GM12864 (cell line): ENCODE measurements around the gene CINP.
"Not testable (repeated sequence)": the region's sequence is repeated elsewhere in the genome, so short reads cannot be mapped to it uniquely, and the experiment has no call there.

Experiments used
- DNase-seq: peaks from one replicate; pipeline ENCODE4 v3.0.0-alpha.2; 2011; ENCODE audit warnings: low read depth
- H3K4me3 ChIP-seq: 2 replicates; pipeline ENCODE4 v1.5.1; 2011; ENCODE audit warnings: mild to moderate bottlenecking, low read depth, low read length, control low read depth
- TF ChIP-seq, protein P1 (sequence below): IDR thresholded peaks from 2 replicates; pipeline ENCODE4 v1.5.1; 2011; ENCODE audit warnings: low read depth, mild to moderate bottlenecking, moderate library complexity, low read length, control low read depth, inconsistent platforms; ENCODE audit errors: missing control alignments

Gene CINP

DNA sequence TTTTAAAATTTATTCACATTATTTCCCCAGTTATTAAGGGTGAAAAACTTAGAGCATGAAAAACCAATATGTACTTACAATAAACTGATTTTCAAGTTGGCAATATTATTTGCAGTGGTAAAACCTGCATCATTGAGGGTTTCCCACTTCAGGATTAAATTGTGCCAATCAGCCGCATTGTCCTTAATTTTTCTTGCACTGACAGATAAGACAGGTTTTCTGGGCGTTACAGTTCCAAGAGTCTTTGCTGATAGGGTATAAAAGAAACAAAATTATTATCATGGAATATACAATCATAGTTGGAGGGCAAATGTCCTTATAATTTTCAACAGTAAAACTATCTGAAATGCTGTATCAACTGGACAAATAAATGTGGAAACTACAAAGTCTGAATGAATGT lies 3.3 kb downstream of the CINP start:
- TF ChIP-seq, protein P1, sequence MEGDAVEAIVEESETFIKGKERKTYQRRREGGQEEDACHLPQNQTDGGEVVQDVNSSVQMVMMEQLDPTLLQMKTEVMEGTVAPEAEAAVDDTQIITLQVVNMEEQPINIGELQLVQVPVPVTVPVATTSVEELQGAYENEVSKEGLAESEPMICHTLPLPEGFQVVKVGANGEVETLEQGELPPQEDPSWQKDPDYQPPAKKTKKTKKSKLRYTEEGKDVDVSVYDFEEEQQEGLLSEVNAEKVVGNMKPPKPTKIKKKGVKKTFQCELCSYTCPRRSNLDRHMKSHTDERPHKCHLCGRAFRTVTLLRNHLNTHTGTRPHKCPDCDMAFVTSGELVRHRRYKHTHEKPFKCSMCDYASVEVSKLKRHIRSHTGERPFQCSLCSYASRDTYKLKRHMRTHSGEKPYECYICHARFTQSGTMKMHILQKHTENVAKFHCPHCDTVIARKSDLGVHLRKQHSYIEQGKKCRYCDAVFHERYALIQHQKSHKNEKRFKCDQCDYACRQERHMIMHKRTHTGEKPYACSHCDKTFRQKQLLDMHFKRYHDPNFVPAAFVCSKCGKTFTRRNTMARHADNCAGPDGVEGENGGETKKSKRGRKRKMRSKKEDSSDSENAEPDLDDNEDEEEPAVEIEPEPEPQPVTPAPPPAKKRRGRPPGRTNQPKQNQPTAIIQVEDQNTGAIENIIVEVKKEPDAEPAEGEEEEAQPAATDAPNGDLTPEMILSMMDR, result no peak
- H3K4me3 ChIP-seq, result no peak overlapping the region
- DNase-seq, result no peak

DNA sequence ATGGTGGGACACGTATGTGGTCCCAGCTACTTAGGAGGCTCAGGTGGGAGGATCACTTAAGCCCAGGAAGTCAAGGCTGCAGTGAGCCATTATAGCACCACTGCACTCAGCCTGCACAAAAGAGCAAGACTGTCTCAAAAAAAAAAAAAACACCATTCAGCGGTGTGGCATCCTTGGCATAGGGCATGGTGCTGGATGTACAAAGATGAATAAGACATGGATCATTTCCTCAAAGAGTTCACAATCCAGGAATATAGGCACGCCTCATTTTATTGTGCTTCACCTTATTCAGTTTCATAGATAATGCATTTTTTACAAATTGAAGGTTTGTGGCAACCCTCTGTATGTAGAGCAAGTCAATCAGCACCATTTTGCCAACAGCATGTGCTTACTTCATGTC lies 6.4 kb downstream of the CINP start:
- no peak for DNase-seq
- TF ChIP-seq, protein P1, result no peak
- H3K4me3 ChIP-seq, result no peak overlapping the region

DNA sequence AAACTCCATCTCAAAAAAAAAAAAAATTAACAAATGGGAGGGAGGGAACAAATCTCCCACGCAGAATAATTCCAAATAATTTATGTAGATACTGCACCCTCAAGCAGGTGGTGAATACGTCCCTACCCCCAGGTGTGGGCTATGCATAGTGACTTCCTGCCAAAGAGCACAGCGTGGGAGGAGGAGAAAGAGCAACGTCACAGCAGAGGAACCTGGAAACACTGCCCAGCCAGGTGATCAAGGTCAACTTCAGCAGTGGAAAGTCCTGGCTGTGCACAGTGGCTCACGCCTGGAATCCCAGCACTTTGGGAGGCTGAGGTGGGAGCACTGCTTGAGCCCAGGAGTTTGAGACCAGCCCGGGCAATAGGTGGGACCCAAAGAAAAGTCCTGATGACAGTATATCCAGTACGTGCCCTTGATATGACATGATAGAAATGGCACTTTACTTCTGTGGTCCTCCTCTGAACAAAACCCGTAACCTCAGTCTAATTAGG lies 9.5 kb downstream of the CINP start:
- DNase-seq, result no peak
- no peak overlapping the region for H3K4me3 ChIP-seq
- TF ChIP-seq, protein P1, result no peak

DNA sequence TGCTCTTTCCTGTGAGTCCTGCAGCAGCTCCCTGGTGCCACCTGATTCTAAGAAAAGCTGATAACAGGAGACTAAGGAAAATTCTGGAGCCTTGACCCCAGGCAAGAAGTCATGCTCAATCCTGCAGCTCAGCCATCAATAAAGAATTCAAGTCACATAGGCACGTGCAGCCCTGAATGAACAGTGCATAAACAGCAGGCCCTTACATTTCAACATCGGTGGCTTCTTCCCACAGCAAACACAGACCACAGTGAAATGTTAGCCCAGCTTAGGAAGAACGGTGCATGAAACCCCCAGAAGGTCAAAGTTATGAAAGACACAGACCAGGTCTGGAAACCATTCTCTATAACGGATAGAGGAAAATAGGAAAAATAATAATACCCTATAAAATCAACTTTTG lies 10.5 kb downstream of the CINP start:
- TF ChIP-seq, protein P1, result no peak
- no peak overlapping the region for H3K4me3 ChIP-seq
- no peak for DNase-seq

DNA sequence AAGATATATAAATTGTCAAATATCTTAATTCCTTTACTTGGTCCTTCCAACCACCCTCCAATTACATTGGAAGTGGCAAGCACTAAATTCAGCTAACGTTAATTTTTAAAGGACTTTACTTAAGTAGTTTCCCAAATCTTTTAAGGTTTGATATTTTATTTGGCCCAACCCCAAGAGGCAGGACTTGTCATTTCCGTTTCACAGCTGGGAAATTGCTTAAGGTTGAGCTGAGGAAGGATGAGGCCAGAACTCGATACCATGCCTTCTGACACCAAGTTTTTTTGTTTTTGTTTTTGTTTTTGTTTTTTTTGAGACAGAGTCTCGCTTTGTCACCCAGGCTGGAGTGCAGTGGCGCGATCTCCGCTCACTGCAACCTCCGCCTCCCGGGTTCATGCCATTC lies 11.1 kb downstream of the CINP start:
- not testable (repeated sequence) for H3K4me3 ChIP-seq, DNase-seq

DNA sequence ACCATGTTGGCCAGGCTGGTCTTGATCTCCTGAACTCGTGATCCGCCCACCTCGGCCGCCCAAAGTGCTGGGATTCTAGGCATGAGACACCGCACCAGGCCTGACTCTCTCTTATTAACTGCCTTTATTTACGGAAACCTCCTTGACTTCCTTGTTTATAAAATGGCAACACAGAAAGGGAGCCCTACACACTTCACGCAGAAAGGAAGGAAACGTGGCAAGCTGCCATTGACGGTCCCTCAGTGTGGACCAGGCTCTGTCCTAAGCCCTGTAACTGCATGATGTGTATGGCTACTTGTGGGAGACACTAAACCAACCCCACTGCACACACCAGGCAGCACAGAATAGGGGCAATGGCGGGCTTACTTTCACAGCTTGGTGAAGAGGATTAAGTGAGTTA lies 11.7 kb downstream of the CINP start:
- DNase-seq, result no peak
- H3K4me3 ChIP-seq, result no peak overlapping the region
- TF ChIP-seq, protein P1, result no peak

DNA sequence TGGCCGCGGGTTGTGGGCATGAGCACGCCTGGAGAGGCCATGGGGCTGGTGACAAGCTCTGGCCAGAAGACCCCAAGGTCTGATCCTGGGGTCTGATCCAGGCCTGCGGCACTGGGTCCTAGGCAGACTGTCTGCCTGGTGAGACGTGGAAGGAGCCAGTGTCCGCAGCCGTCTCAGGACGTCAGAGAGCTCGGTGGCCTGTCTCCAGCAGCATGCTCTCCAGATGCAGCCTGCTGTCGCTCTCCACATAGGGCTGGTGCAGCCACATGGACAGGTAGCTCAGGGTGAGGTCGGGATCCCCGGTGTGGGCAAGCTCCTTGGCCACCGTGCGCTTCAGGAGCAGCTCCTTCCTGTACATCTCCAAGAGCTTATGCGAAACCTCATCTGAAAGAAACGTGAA lies 14.3 kb downstream of the CINP start:
- TF ChIP-seq, protein P1, result no peak
- no peak for DNase-seq
- H3K4me3 ChIP-seq, result no peak overlapping the region
